ENCODE data around the gene MYBPHL. TPM values are rescaled to one million over a fixed set of nuclear protein-coding genes. Genes with fewer than 3 reads are reported as not detected.

Gene MYBPHL
- total RNA-seq, 4 donors from 2014 or later = not detected

- H3K27me3 ChIP-seq = no peaks in the 10 kb centered on the region
- H3K36me3 ChIP-seq = peaks cover under 1 to 99% (median 6%) of the 10 kb centered on the region in 3 donors
- no peaks in the 10 kb centered on the region for H3K4me1 ChIP-seq
- DNase-seq (ENCODE audit: low spot score in 2 of 2) = no peak
- peak overlapping the region in 1 of 4 donors; percentile 15 for H3K27ac ChIP-seq
- H3K9me3 ChIP-seq = peaks cover 0 to 27% (median 10%) of the 10 kb centered on the region in 4 donors
- whole genome bisulfite sequencing, 2 donors = 92 to 94% methylated on average over 4 of the region's 4 CpGs
- TF ChIP-seq EP300 (IDR thresholded peaks at IDR 0.05) (no peak), POLR2A (IDR thresholded peaks at IDR 0.05) (no peak), CTCF (IDR thresholded peaks at IDR 0.05) (no peak)
- H3K4me3 ChIP-seq = no peak overlapping the region
These were observed 28.3 kb upstream of the MYBPHL start for GRCh38 chr1:109335091-109335490.

- H3K27ac ChIP-seq = no peak overlapping the region
- H3K9me3 ChIP-seq = peaks cover 0 to 27% (median 10%) of the 10 kb centered on the region in 4 donors
- no peak for DNase-seq (ENCODE audit: low spot score in 2 of 2)
- H3K4me3 ChIP-seq = no peak overlapping the region
- TF ChIP-seq EP300 (IDR thresholded peaks at IDR 0.05) (no peak), CTCF (IDR thresholded peaks at IDR 0.05) (no peak), POLR2A (IDR thresholded peaks at IDR 0.05) (no peak)
- H3K4me1 ChIP-seq = no peaks in the 10 kb centered on the region
- H3K27me3 ChIP-seq = no peaks in the 10 kb centered on the region
- peaks cover 0 to 89% (median 4%) of the 10 kb centered on the region in 3 donors for H3K36me3 ChIP-seq
These were observed 24.3 kb upstream of the MYBPHL start for GRCh38 chr1:109331113-109331512.

GRCh38 chr1:109327285-109327684 lies 20.5 kb upstream of the MYBPHL start:
- Histone ChIP-seq H3K4me3 (no peak overlapping the region), H3K4me1 (no peaks in the 10 kb centered on the region), H3K27me3 (no peaks in the 10 kb centered on the region), H3K9me3 (peaks cover 0 to 18% (median 9%) of the 10 kb centered on the region in 4 donors), H3K36me3 (peaks cover 7 to 85% (median 8%) of the 10 kb centered on the region in 3 donors), H3K27ac (peak overlapping the region in 2 of 4 donors; percentile 36 to 84)
- 66 to 70% methylated on average over 5 of the region's 5 CpGs for WGBS, 2 donors
- TF ChIP-seq POLR2A (IDR thresholded peaks at IDR 0.05) (peak in 1 of 2 donors; percentile 13), CTCF (IDR thresholded peaks at IDR 0.05) (no peak), EP300 (IDR thresholded peaks at IDR 0.05) (peak; percentile 86)
- DNase-seq (ENCODE audit: low spot score in 2 of 2) = no peak

GRCh38 chr1:109322974-109323373 lies 16.2 kb upstream of the MYBPHL start:
- WGBS, 2 donors = 88 to 90% methylated on average over 6 of the region's 6 CpGs
- no peak for DNase-seq (ENCODE audit: low spot score in 2 of 2)
- peaks cover 3 to 90% (median 15%) of the 10 kb centered on the region in 3 donors for H3K36me3 ChIP-seq

GRCh38 chr1:109319114-109319513 lies 12.3 kb upstream of the MYBPHL start:
- H3K27me3 ChIP-seq = no peaks in the 10 kb centered on the region
- H3K36me3 ChIP-seq = peaks cover 0 to 94% (median 10%) of the 10 kb centered on the region in 3 donors
- no peak overlapping the region for H3K4me3 ChIP-seq
- WGBS, 2 donors = 62 to 77% methylated on average over 3 of the region's 3 CpGs
- TF ChIP-seq POLR2A (IDR thresholded peaks at IDR 0.05) = no peak
- TF ChIP-seq EP300 (IDR thresholded peaks at IDR 0.05) = no peak
- TF ChIP-seq CTCF (IDR thresholded peaks at IDR 0.05) = no peak
- no peaks in the 10 kb centered on the region for H3K9me3 ChIP-seq
- peaks cover 0 to 5% (median 0%) of the 10 kb centered on the region in 4 donors for H3K4me1 ChIP-seq
- no peak overlapping the region for H3K27ac ChIP-seq
- no peak for DNase-seq (ENCODE audit: low spot score in 2 of 2)

More at GRCh38 chr1:109322974-109323373, 16.2 kb upstream of the MYBPHL start:
- Histone ChIP-seq H3K4me3 (no peak overlapping the region), H3K27ac (no peak overlapping the region), H3K27me3 (no peaks in the 10 kb centered on the region), H3K9me3 (no peaks in the 10 kb centered on the region), H3K4me1 (no peaks in the 10 kb centered on the region)
- TF ChIP-seq CTCF (IDR thresholded peaks at IDR 0.05) (no peak), POLR2A (IDR thresholded peaks at IDR 0.05) (no peak), EP300 (IDR thresholded peaks at IDR 0.05) (no peak)
